ENCODE results near the gene SYPL2.

The SYPL2 gene

GRCh38 chr1:109490934-109491302 lies 24.6 kb downstream of the SYPL2 start:
- DNase-seq: no peak
- Mint-ChIP-seq H3K4me3 (no peak overlapping the region), H3K4me1 (peaks cover 41% of the 10 kb centered on the region), H3K36me3 (peaks cover 35% of the 10 kb centered on the region), H3K9me3 (no peaks in the 10 kb centered on the region), H3K27me3 (no peaks in the 10 kb centered on the region), H3K27ac (no peak overlapping the region)
- CTCF ChIA-PET: interaction anchor here (0.9 to 37.4 kb wide), 7 partner anchors 7 to 292 kb away, joined by 3 to 1080 read pairs (median 18); partner anchors contain the start of genes AMIGO1, ATXN7L2 and GPR61

GRCh38 chr1:109491372-109491771 lies 25.0 kb downstream of the SYPL2 start:
- no peak overlapping the region for H3K4me3 Mint-ChIP-seq
- H3K4me1 Mint-ChIP-seq: peaks cover 41% of the 10 kb centered on the region
- DNase-seq: no peak
- CTCF ChIA-PET: interaction anchor here (0.9 to 37.4 kb wide), 7 partner anchors 8 to 79 kb away, joined by 3 to 1080 read pairs (median 18); partner anchors contain the start of genes AMIGO1, ATXN7L2 and GPR61
- peaks cover 35% of the 10 kb centered on the region for H3K36me3 Mint-ChIP-seq
- H3K27me3 Mint-ChIP-seq: no peaks in the 10 kb centered on the region
- H3K27ac Mint-ChIP-seq: no peak overlapping the region
- H3K9me3 Mint-ChIP-seq: no peaks in the 10 kb centered on the region

- Mint-ChIP-seq H3K27me3 (no peaks in the 10 kb centered on the region), H3K4me1 (peaks cover 49% of the 10 kb centered on the region), H3K9me3 (no peaks in the 10 kb centered on the region), H3K36me3 (peaks cover 41% of the 10 kb centered on the region), H3K4me3 (peak overlapping the region; percentile 28), H3K27ac (no peak overlapping the region)
- CTCF ChIA-PET: interaction anchor here (0.7 to 37.4 kb wide), 13 partner anchors 9 to 403 kb away, joined by 3 to 1080 read pairs (median 5); partner anchors contain the start of genes AMIGO1, ATXN7L2, GPR61 and TMEM167B
- DNase-seq: no peak
Observed at GRCh38 chr1:109492779-109493178, 26.4 kb downstream of the SYPL2 start.

- Mint-ChIP-seq H3K4me3 (peak overlapping the region; percentile 97), H3K4me1 (peaks cover 53% of the 10 kb centered on the region), H3K36me3 (peaks cover 41% of the 10 kb centered on the region), H3K27ac (no peak overlapping the region), H3K9me3 (no peaks in the 10 kb centered on the region), H3K27me3 (no peaks in the 10 kb centered on the region)
- CTCF ChIA-PET: interaction anchor here (0.7 to 37.4 kb wide), 12 partner anchors 10 to 403 kb away, joined by 3 to 1080 read pairs (median 6); partner anchors contain the start of genes AMIGO1, ATXN7L2, GPR61 and TMEM167B
- no peak for DNase-seq
Observed at GRCh38 chr1:109493227-109493626, 26.9 kb downstream of the SYPL2 start.

- Mint-ChIP-seq H3K36me3 (peaks cover 43% of the 10 kb centered on the region), H3K4me1 (peaks cover 59% of the 10 kb centered on the region), H3K9me3 (no peaks in the 10 kb centered on the region), H3K27ac (peak within 1 kb of the TSS; percentile 84), H3K27me3 (no peaks in the 10 kb centered on the region), H3K4me3 (peak within 1 kb of the TSS; percentile 97)
- peak; percentile 92 for DNase-seq
- CTCF ChIA-PET: interaction anchor here (1.2 to 37.4 kb wide), 9 partner anchors 10 to 123 kb away, joined by 3 to 1080 read pairs (median 7); partner anchors contain the start of genes AMIGO1, ATXN7L2 and GPR61
Observed at GRCh38 chr1:109493805-109494539, 27.6 kb downstream of the SYPL2 start, which contains the start of gene CYB561D1. Gene CYB561D1, plus strand, starts transcription at chr1:109494094. Its CDS starts 46 bp downstream, at chr1:109494140.

GRCh38 chr1:109495738-109496137 lies 29.4 kb downstream of the SYPL2 start:
- peak overlapping the region; percentile 97 for H3K4me3 Mint-ChIP-seq

GRCh38 chr1:109497449-109498160 lies 31.3 kb downstream of the SYPL2 start:
- CTCF ChIA-PET: interaction anchor here (0.7 to 37.4 kb wide), 12 partner anchors 7 to 215 kb away, joined by 3 to 1080 read pairs (median 5); partner anchors contain the start of genes AMPD2, ATXN7L2, GNAT2 and GPR61
- no peak overlapping the region for H3K4me3 Mint-ChIP-seq

More at GRCh38 chr1:109495738-109496137, 29.4 kb downstream of the SYPL2 start:
- no peak for DNase-seq
- Mint-ChIP-seq H3K27ac (no peak overlapping the region), H3K9me3 (no peaks in the 10 kb centered on the region), H3K27me3 (no peaks in the 10 kb centered on the region), H3K4me1 (peaks cover 72% of the 10 kb centered on the region), H3K36me3 (peaks cover 54% of the 10 kb centered on the region)
- CTCF ChIA-PET: interaction anchor here (6.2 to 37.4 kb wide), 3 partner anchors 10 to 36 kb away, joined by 35 to 1080 read pairs (median 112); partner anchors contain the start of genes AMIGO1, ATXN7L2 and GPR61

GRCh38 chr1:109498161-109498801 lies 31.9 kb downstream of the SYPL2 start:
- Mint-ChIP-seq H3K27me3 (no peaks in the 10 kb centered on the region), H3K27ac (peak overlapping the region; percentile 72), H3K4me3 (no peak overlapping the region), H3K4me1 (peaks cover 91% of the 10 kb centered on the region), H3K9me3 (no peaks in the 10 kb centered on the region), H3K36me3 (peaks cover 61% of the 10 kb centered on the region)
- peak; percentile 59 for DNase-seq
- CTCF ChIA-PET: interaction anchor here (0.7 to 37.4 kb wide), 12 partner anchors 8 to 670 kb away, joined by 3 to 1080 read pairs (median 6); partner anchors contain the start of genes AMPD2, ATXN7L2, GNAT2 and GPR61

More at GRCh38 chr1:109497449-109498160, 31.3 kb downstream of the SYPL2 start:
- Mint-ChIP-seq H3K9me3 (no peaks in the 10 kb centered on the region), H3K36me3 (peaks cover 56% of the 10 kb centered on the region), H3K27me3 (no peaks in the 10 kb centered on the region), H3K4me1 (peaks cover 88% of the 10 kb centered on the region), H3K27ac (peak overlapping the region; percentile 37)
- no peak for DNase-seq

- H3K27ac Mint-ChIP-seq: peak overlapping the region; percentile 49
- no peak for DNase-seq
- CTCF ChIA-PET: interaction anchor here (0.7 to 37.4 kb wide), 11 partner anchors 8 to 670 kb away, joined by 3 to 1080 read pairs (median 7); partner anchors contain the start of genes AMIGO1, GPR61 and PSMA5
- H3K36me3 Mint-ChIP-seq: peaks cover 62% of the 10 kb centered on the region
- H3K4me3 Mint-ChIP-seq: no peak overlapping the region
- peaks cover 93% of the 10 kb centered on the region for H3K4me1 Mint-ChIP-seq
- no peaks in the 10 kb centered on the region for H3K9me3 Mint-ChIP-seq
- no peaks in the 10 kb centered on the region for H3K27me3 Mint-ChIP-seq
Observed at GRCh38 chr1:109499081-109499480, 32.7 kb downstream of the SYPL2 start.

GRCh38 chr1:109499661-109500536 lies 33.6 kb downstream of the SYPL2 start:
- Mint-ChIP-seq H3K9me3 (no peaks in the 10 kb centered on the region), H3K36me3 (peaks cover 61% of the 10 kb centered on the region), H3K4me3 (no peak overlapping the region), H3K4me1 (peaks cover 94% of the 10 kb centered on the region), H3K27ac (peak overlapping the region; percentile 95), H3K27me3 (no peaks in the 10 kb centered on the region)
- CTCF ChIA-PET: interaction anchor here (0.7 to 37.4 kb wide), 11 partner anchors 10 to 671 kb away, joined by 3 to 1080 read pairs (median 4); partner anchors contain the start of genes AMIGO1, ATXN7L2, GPR61 and PSMA5
- DNase-seq: peak; percentile 80

GRCh38 chr1:109500941-109501381 lies 34.6 kb downstream of the SYPL2 start:
- Mint-ChIP-seq H3K4me1 (peaks cover 92% of the 10 kb centered on the region), H3K27ac (peak overlapping the region; percentile 95), H3K36me3 (peaks cover 62% of the 10 kb centered on the region), H3K9me3 (no peaks in the 10 kb centered on the region), H3K4me3 (no peak overlapping the region), H3K27me3 (no peaks in the 10 kb centered on the region)
- CTCF ChIA-PET: interaction anchor here (1.4 to 37.4 kb wide), 5 partner anchors 8 to 31 kb away, joined by 4 to 1080 read pairs (median 18); partner anchors contain the start of genes AMIGO1, CYB561D1 and GPR61
- DNase-seq: no peak

- CTCF ChIA-PET: interaction anchor here (1.0 to 37.4 kb wide), 5 partner anchors 9 to 264 kb away, joined by 3 to 1080 read pairs (median 3); partner anchors contain the start of genes CYB561D1 and GPR61
- Mint-ChIP-seq H3K27me3 (no peaks in the 10 kb centered on the region), H3K27ac (peak overlapping the region; percentile 95), H3K4me1 (peaks cover 84% of the 10 kb centered on the region), H3K36me3 (peaks cover 56% of the 10 kb centered on the region), H3K9me3 (no peaks in the 10 kb centered on the region), H3K4me3 (peak overlapping the region; percentile 74)
- peak; percentile 41 for DNase-seq
Observed at GRCh38 chr1:109501644-109502363, 35.5 kb downstream of the SYPL2 start.
